MM.1S (cell line): ENCODE measurements around the gene CCDC87.

Source experiments
- DNase-seq: peaks from one replicate; pipeline ENCODE4 v3.0.0-alpha.2; 2015
- H2AFZ ChIP-seq: fragments of 300-600 bp; sonication (generic); 2 replicates; pipeline ENCODE4 v1.6.0; 2016; ENCODE audit warnings: antibody characterized with exemption, low read length
- H3F3A ChIP-seq: fragments of 300-600 bp; sonication (generic); 2 replicates; pipeline ENCODE4 v1.6.1; 2016; ENCODE audit warnings: mild to moderate bottlenecking, antibody characterized with exemption, low read length, moderate library complexity, mixed read lengths; ENCODE audit not compliant: insufficient read depth
- H3K27ac ChIP-seq: fragments of 300-600 bp; sonication (generic); 2 replicates; pipeline ENCODE4 v1.5.1; 2016; ENCODE audit warnings: mild to moderate bottlenecking, low read length
- H3K27me3 ChIP-seq: fragments of 300-600 bp; sonication (generic); replicated peaks from 2 replicates; pipeline ENCODE4 v1.6.0; 2016; ENCODE audit warnings: low read length; ENCODE audit not compliant: insufficient read depth
- H3K36me3 ChIP-seq: fragments of 300-600 bp; sonication (generic); replicated peaks from 2 replicates; pipeline ENCODE4 v1.6.1; 2016; ENCODE audit warnings: mild to moderate bottlenecking, low read length, mixed read lengths; ENCODE audit not compliant: insufficient read depth
- H3K4me1 ChIP-seq: fragments of 300-600 bp; sonication (generic); 2 replicates; pipeline ENCODE4 v1.6.1; 2016; ENCODE audit warnings: low read length, mixed read lengths
- H3K4me2 ChIP-seq: fragments of 300-600 bp; sonication (generic); 2 replicates; pipeline ENCODE4 v1.6.0; 2016; ENCODE audit warnings: low read depth, low read length
- H3K4me3 ChIP-seq: fragments of 300-600 bp; sonication (generic); 2 replicates; pipeline ENCODE4 v1.5.1; 2016; ENCODE audit warnings: low read length, mixed read lengths
- H3K79me2 ChIP-seq: fragments of 300-600 bp; sonication (generic); 2 replicates; pipeline ENCODE4 v1.6.1; 2016; ENCODE audit warnings: mixed run types, low read length, mixed read lengths
- H3K9ac ChIP-seq: fragments of 300-600 bp; sonication (generic); 2 replicates; pipeline ENCODE4 v1.6.1; 2016; ENCODE audit warnings: low read length, mixed read lengths
- H3K9me2 ChIP-seq: fragments of 300-600 bp; sonication (generic); replicated peaks from 2 replicates; pipeline ENCODE4 v1.6.1; 2016; ENCODE audit warnings: mild to moderate bottlenecking, low read length, mixed read lengths; ENCODE audit not compliant: insufficient read depth
- H3K9me3 ChIP-seq: fragments of 300-600 bp; sonication (generic); replicated peaks from 2 replicates; pipeline ENCODE4 v1.6.1; 2016; ENCODE audit warnings: mild to moderate bottlenecking, low read length, mixed read lengths; ENCODE audit not compliant: insufficient read depth
- H4K20me1 ChIP-seq: fragments of 300-600 bp; sonication (generic); 2 replicates; pipeline ENCODE4 v1.6.1; 2016; ENCODE audit warnings: mild to moderate bottlenecking, low read length, moderate library complexity, mixed read lengths; ENCODE audit not compliant: insufficient read depth
- EZH2 ChIP-seq: fragments of 300-600 bp; sonication (generic); optimal IDR thresholded peaks from 2 replicates; pipeline ENCODE3; 2017; ENCODE audit warnings: low read depth, mild to moderate bottlenecking, antibody characterized with exemption, low read length, mixed read lengths
- EZH2phosphoT487 ChIP-seq: fragments of 300-600 bp; sonication (generic); IDR thresholded peaks from 2 replicates; pipeline ENCODE4 v1.6.1; 2018; ENCODE audit warnings: antibody characterized with exemption, low read length
- TF ChIP-seq, protein P1 (sequence below): fragments of 300-600 bp; sonication (generic); IDR thresholded peaks from 2 replicates; pipeline ENCODE4 v1.5.1; 2016; ENCODE audit warnings: antibody characterized with exemption, low read length, mixed read lengths

The CCDC87 gene

GRCh38 chr11:66554602-66555001 is 38.3 kb downstream of the CCDC87 start:
- no peak for DNase-seq
- Histone ChIP-seq H4K20me1 (no peaks in the 10 kb centered on the region), H3K4me3 (no peak overlapping the region), H3K4me2 (no peak overlapping the region), H3K27me3 (peaks cover 72% of the 10 kb centered on the region), H3K9ac (no peak overlapping the region), H3K36me3 (no peaks in the 10 kb centered on the region), H3K9me2 (no peaks in the 10 kb centered on the region), H3K79me2 (no peaks in the 10 kb centered on the region), H3K27ac (no peak overlapping the region), H2AFZ (no peak overlapping the region), H3K4me1 (no peaks in the 10 kb centered on the region), H3F3A (no peaks in the 10 kb centered on the region), H3K9me3 (no peaks in the 10 kb centered on the region)
- TF ChIP-seq, protein P1, sequence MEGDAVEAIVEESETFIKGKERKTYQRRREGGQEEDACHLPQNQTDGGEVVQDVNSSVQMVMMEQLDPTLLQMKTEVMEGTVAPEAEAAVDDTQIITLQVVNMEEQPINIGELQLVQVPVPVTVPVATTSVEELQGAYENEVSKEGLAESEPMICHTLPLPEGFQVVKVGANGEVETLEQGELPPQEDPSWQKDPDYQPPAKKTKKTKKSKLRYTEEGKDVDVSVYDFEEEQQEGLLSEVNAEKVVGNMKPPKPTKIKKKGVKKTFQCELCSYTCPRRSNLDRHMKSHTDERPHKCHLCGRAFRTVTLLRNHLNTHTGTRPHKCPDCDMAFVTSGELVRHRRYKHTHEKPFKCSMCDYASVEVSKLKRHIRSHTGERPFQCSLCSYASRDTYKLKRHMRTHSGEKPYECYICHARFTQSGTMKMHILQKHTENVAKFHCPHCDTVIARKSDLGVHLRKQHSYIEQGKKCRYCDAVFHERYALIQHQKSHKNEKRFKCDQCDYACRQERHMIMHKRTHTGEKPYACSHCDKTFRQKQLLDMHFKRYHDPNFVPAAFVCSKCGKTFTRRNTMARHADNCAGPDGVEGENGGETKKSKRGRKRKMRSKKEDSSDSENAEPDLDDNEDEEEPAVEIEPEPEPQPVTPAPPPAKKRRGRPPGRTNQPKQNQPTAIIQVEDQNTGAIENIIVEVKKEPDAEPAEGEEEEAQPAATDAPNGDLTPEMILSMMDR: no peak
- TF ChIP-seq EZH2phosphoT487: no peak
- TF ChIP-seq EZH2: no peak

DNA sequence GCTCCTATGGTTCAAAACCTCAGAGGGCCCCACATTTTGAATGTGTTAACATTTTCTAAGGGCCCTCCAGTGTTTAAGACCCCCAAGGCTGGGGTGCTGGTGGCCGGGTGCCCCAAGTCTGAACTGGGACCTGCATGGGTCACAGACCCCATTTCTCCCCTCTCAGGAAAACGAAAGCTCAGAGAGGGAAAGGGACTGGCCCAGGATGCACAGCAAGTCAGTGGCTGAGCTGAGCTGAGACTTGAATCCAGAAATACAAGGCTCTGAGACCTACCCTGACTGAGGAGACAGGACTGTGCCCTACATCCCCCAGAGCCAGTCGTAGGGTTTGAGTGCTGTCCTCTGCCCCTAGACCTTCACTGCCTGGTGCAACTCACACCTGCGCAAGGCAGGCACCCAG is 42.0 kb downstream of the CCDC87 start:
- Histone ChIP-seq H3K79me2 (no peaks in the 10 kb centered on the region), H3F3A (peaks cover 3% of the 10 kb centered on the region; the same call in 1 of the 2 replicates), H3K9ac (no peak overlapping the region), H3K27me3 (peaks cover 72% of the 10 kb centered on the region), H3K36me3 (no peaks in the 10 kb centered on the region), H4K20me1 (no peaks in the 10 kb centered on the region), H3K4me1 (0 out of 2 replicates have a peak, but pooled peaks cover 5% of the 10 kb centered on the region), H3K27ac (no peak overlapping the region), H3K4me3 (no peak overlapping the region), H2AFZ (no peak overlapping the region), H3K9me2 (no peaks in the 10 kb centered on the region), H3K9me3 (no peaks in the 10 kb centered on the region), H3K4me2 (no peak overlapping the region)
- no peak for DNase-seq
- TF ChIP-seq, protein P1: no peak
- TF ChIP-seq EZH2phosphoT487 (no peak), EZH2 (no peak)

GRCh38 chr11:66549696-66550095 is 43.2 kb downstream of the CCDC87 start:
- peaks cover 3% of the 10 kb centered on the region; the same call in 1 of the 2 replicates for H3F3A ChIP-seq
- H3K79me2 ChIP-seq: peaks cover 5% of the 10 kb centered on the region; the same call in 1 of the 2 replicates
- peaks cover 60% of the 10 kb centered on the region for H3K27me3 ChIP-seq
- H3K9ac ChIP-seq: no peak overlapping the region
- no peak overlapping the region for H3K4me3 ChIP-seq
- H3K27ac ChIP-seq: no peak overlapping the region
- no peaks in the 10 kb centered on the region for H4K20me1 ChIP-seq
- H3K9me3 ChIP-seq: no peaks in the 10 kb centered on the region
- peaks cover 7% of the 10 kb centered on the region; the same call in 1 of the 2 replicates for H3K4me1 ChIP-seq
- H3K36me3 ChIP-seq: no peaks in the 10 kb centered on the region
- no peak overlapping the region for H2AFZ ChIP-seq
- H3K9me2 ChIP-seq: no peaks in the 10 kb centered on the region
- TF ChIP-seq EZH2 (no peak), EZH2phosphoT487 (no peak)
- TF ChIP-seq, protein P1: no peak
- no peak for DNase-seq
- no peak overlapping the region for H3K4me2 ChIP-seq
